H9 (cell line): Measurements from ENCODE around the gene PRKAG2. TPM values are rescaled to one million over a fixed set of nuclear protein-coding genes. Genes with fewer than 3 reads are reported as not detected.

ENCODE experiments used
- DNase-seq: peaks from one replicate; pipeline ENCODE4 v3.0.0-alpha.2; 2017
- H2AFZ ChIP-seq: one replicate; pipeline ENCODE4 v1.6.1; 2013; ENCODE audit warnings: mild to moderate bottlenecking, low read length, control low read depth, moderate library complexity
- H2AK5ac ChIP-seq: 2 replicates; pipeline ENCODE4 v1.6.1; 2013; ENCODE audit warnings: low read length, control low read depth, mixed read lengths; ENCODE audit not compliant: insufficient read length
- H2BK120ac ChIP-seq: one replicate; pipeline ENCODE4 v1.6.1; 2013; ENCODE audit warnings: low read depth, mild to moderate bottlenecking, low read length, control low read depth, inconsistent platforms; ENCODE audit not compliant: poor library complexity, severe bottlenecking
- H2BK12ac ChIP-seq: 2 replicates; pipeline ENCODE4 v1.6.1; 2013; ENCODE audit warnings: low read length, control low read depth, mixed read lengths, low read depth; ENCODE audit not compliant: insufficient read length
- H2BK15ac ChIP-seq: 2 replicates; pipeline ENCODE4 v1.6.1; 2013; ENCODE audit warnings: low read depth, low read length, control low read depth
- H2BK20ac ChIP-seq: one replicate; pipeline ENCODE4 v1.6.1; 2013; ENCODE audit warnings: low read depth, mild to moderate bottlenecking, low read length, control low read depth, inconsistent platforms; ENCODE audit not compliant: poor library complexity, severe bottlenecking
- H2BK5ac ChIP-seq: 2 replicates; pipeline ENCODE4 v1.6.1; 2013; ENCODE audit warnings: low read length, control low read depth, mixed read lengths; ENCODE audit not compliant: insufficient read length
- H3K14ac ChIP-seq: 2 replicates; pipeline ENCODE4 v1.6.1; 2013; ENCODE audit warnings: low read length, control low read depth; ENCODE audit not compliant: insufficient read depth
- H3K18ac ChIP-seq: 2 replicates; pipeline ENCODE4 v1.6.1; 2013; ENCODE audit warnings: low read depth, mild to moderate bottlenecking, mixed read lengths, low read length, control low read depth; ENCODE audit not compliant: insufficient read length
- H3K23ac ChIP-seq: 2 replicates; pipeline ENCODE4 v1.6.1; 2013; ENCODE audit warnings: low read length, control low read depth, mixed read lengths, low read depth; ENCODE audit not compliant: insufficient read length
- H3K23me2 ChIP-seq: 2 replicates; pipeline ENCODE4 v1.6.1; 2013; ENCODE audit warnings: low read depth, mild to moderate bottlenecking, mixed read lengths, low read length, control low read depth; ENCODE audit not compliant: insufficient read length, poor library complexity, severe bottlenecking
- H3K27ac ChIP-seq: 2 replicates; pipeline ENCODE4 v1.5.1; 2013; ENCODE audit warnings: low read length, control low read depth, mixed read lengths, low read depth; ENCODE audit not compliant: insufficient read length
- H3K27me3 ChIP-seq: 2 replicates; pipeline ENCODE4 v1.6.1; 2013; ENCODE audit warnings: low read length, control low read depth, inconsistent platforms; ENCODE audit not compliant: insufficient read depth
- H3K4ac ChIP-seq: 2 replicates; pipeline ENCODE4 v1.6.1; 2013; ENCODE audit warnings: low read depth, mild to moderate bottlenecking, control low read depth, inconsistent platforms, low read length, moderate library complexity
- H3K4me1 ChIP-seq: 2 replicates; pipeline ENCODE4 v1.6.1; 2013; ENCODE audit warnings: low read length, control low read depth, inconsistent platforms; ENCODE audit not compliant: insufficient read depth
- H3K4me2 ChIP-seq: 2 replicates; pipeline ENCODE4 v1.6.1; 2013; ENCODE audit warnings: low read length, control low read depth, mixed read lengths; ENCODE audit not compliant: insufficient read length, insufficient read depth
- H3K56ac ChIP-seq: 2 replicates; pipeline ENCODE4 v1.6.1; 2013; ENCODE audit warnings: low read depth, mild to moderate bottlenecking, mixed read lengths, low read length, control low read depth; ENCODE audit not compliant: insufficient read length
- H3K79me1 ChIP-seq: 2 replicates; pipeline ENCODE4 v1.6.1; 2013; ENCODE audit warnings: low read depth, mild to moderate bottlenecking, moderate library complexity, low read length, control low read depth, inconsistent platforms; ENCODE audit not compliant: insufficient read depth, poor library complexity, severe bottlenecking
- H3K79me2 ChIP-seq: 2 replicates; pipeline ENCODE4 v1.6.1; 2013; ENCODE audit warnings: low read length, control low read depth, inconsistent platforms; ENCODE audit not compliant: insufficient read depth
- H3K9ac ChIP-seq: 2 replicates; pipeline ENCODE4 v1.6.1; 2013; ENCODE audit warnings: low read length, control low read depth, mixed read lengths; ENCODE audit not compliant: insufficient read length; ENCODE audit errors: extremely low read depth
- H3K9me3 ChIP-seq: one replicate; pipeline ENCODE4 v1.6.1; 2013; ENCODE audit warnings: low read depth, low read length, inconsistent platforms; ENCODE audit not compliant: control insufficient read depth
- H3T11ph ChIP-seq: one replicate; pipeline ENCODE4 v1.6.1; 2013; ENCODE audit warnings: mild to moderate bottlenecking, low read length, control low read depth, inconsistent platforms
- H4K20me1 ChIP-seq: one replicate; pipeline ENCODE4 v1.6.1; 2013; ENCODE audit not compliant: control insufficient read depth, insufficient read length, insufficient read depth
- H4K5ac ChIP-seq: 2 replicates; pipeline ENCODE4 v1.6.1; 2013; ENCODE audit warnings: low read depth, mild to moderate bottlenecking, mixed read lengths, low read length, control low read depth; ENCODE audit not compliant: insufficient read length
- H4K8ac ChIP-seq: replicated peaks from 2 replicates; pipeline ENCODE4 v1.6.1; 2013; ENCODE audit warnings: low read length, control low read depth, mixed read lengths, low read depth; ENCODE audit not compliant: insufficient read length
- H4K91ac ChIP-seq: 2 replicates; pipeline ENCODE4 v1.6.1; 2013; ENCODE audit warnings: low read depth, mild to moderate bottlenecking, moderate library complexity, mixed read lengths, low read length, control low read depth; ENCODE audit not compliant: insufficient read length
- H3K27ac Mint-ChIP-seq, 3 experiments: 2 replicates in 2 of 3; 3 replicates in 1 of 3; pipeline ENCODE4 v1.8.0; 2020 to 2021; ENCODE audit warnings: mixed read lengths in 3 of 3, mild to moderate bottlenecking in 1 of 3, moderate library complexity in 1 of 3
- H3K27me3 Mint-ChIP-seq: 2 replicates; pipeline ENCODE4 v1.8.0; 2021; ENCODE audit warnings: low read depth, mild to moderate bottlenecking, moderate library complexity, mixed read lengths
- H3K36me3 Mint-ChIP-seq, 3 experiments: 2 replicates in 2 of 3; 3 replicates in 1 of 3; pipeline ENCODE4 v1.8.0; 2020 to 2021; ENCODE audit warnings: low read depth in 3 of 3, mixed read lengths in 3 of 3; ENCODE audit not compliant: insufficient read depth in 1 of 3
- H3K4me1 Mint-ChIP-seq, 2 experiments: 2 replicates each; pipeline ENCODE4 v1.8.0; 2020; ENCODE audit warnings: mixed read lengths in 2 of 2
- H3K4me3 Mint-ChIP-seq, 2 experiments: 2 replicates in 1 of 2; 3 replicates in 1 of 2; pipeline ENCODE4 v1.8.0; 2020 to 2021; ENCODE audit warnings: mild to moderate bottlenecking in 2 of 2, mixed read lengths in 2 of 2, moderate library complexity in 1 of 2
- H3K9me3 Mint-ChIP-seq, 2 experiments: 2 replicates in 1 of 2; 3 replicates in 1 of 2; pipeline ENCODE4 v1.8.0; 2020; ENCODE audit warnings: mild to moderate bottlenecking in 2 of 2, mixed read lengths in 2 of 2, moderate library complexity in 1 of 2
- WGBS: extraction: QIAGEN DNeasy Blood & Tissue Kit; methylation state at CpG from one replicate; pipeline ENCODE4 v1.1.7; 2013; ENCODE audit warnings: missing lambda C conversion rate, low lambda C conversion rate, mixed read lengths; ENCODE audit not compliant: insufficient read length; ENCODE audit errors: extremely low coverage; 5-methylcytosine and 5-hydroxymethylcytosine counted together
- total RNA-seq: library from RNA; stranded (reverse); gene quantifications from 2 replicates; pipeline ENCODE4 v1.2.1, GENCODE V29; 2021
- TF ChIP-seq, protein P1 (sequence below): fragments of 200-600 bp; sonication (generic); conservative IDR thresholded peaks from 3 replicates; pipeline ENCODE4 v1.8.0; 2021; ENCODE audit warnings: antibody characterized with exemption, mild to moderate bottlenecking

PRKAG2 gene
- total RNA-seq, 1 experiment from 2014 or later = 11.8 TPM

DNA sequence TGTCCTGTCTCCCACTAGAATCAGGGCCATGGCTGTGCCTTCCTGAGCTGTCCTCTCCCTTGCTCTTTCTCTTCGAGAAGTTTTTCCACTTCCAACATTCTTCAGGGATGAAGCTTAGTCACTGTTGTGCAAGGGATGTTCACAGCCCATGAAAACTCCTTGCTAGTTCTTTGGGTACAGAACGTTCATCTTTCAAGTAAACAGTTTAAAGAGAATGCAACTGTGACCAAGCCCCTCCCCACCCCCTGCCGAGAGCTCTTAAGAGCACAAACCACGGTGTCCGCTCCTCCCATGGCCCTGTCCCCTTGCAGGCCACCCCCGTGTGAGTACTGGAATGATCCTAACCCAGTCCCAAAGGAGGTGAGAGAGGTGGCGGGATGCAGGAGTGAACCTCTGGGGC lies 196.1 kb downstream of the PRKAG2 start:
- no peak overlapping the region for H3K18ac ChIP-seq
- TF ChIP-seq, protein P1, sequence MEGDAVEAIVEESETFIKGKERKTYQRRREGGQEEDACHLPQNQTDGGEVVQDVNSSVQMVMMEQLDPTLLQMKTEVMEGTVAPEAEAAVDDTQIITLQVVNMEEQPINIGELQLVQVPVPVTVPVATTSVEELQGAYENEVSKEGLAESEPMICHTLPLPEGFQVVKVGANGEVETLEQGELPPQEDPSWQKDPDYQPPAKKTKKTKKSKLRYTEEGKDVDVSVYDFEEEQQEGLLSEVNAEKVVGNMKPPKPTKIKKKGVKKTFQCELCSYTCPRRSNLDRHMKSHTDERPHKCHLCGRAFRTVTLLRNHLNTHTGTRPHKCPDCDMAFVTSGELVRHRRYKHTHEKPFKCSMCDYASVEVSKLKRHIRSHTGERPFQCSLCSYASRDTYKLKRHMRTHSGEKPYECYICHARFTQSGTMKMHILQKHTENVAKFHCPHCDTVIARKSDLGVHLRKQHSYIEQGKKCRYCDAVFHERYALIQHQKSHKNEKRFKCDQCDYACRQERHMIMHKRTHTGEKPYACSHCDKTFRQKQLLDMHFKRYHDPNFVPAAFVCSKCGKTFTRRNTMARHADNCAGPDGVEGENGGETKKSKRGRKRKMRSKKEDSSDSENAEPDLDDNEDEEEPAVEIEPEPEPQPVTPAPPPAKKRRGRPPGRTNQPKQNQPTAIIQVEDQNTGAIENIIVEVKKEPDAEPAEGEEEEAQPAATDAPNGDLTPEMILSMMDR = no peak
- peaks cover 6 to 7% of the 10 kb centered on the region in 2 experiments; a peak in 3 of 4 replicates for H3K4me1 Mint-ChIP-seq
- no peak overlapping the region for H2BK15ac ChIP-seq
- H3K56ac ChIP-seq = no peak overlapping the region
- no peak overlapping the region for H3T11ph ChIP-seq
- no peaks in the 10 kb centered on the region for H3K79me1 ChIP-seq
- no CpG with 5 or more reads among the region's 7 CpGs for WGBS
- H2AFZ ChIP-seq = no peak overlapping the region
- H2AK5ac ChIP-seq = no peak overlapping the region
- H3K23me2 ChIP-seq = no peaks in the 10 kb centered on the region
- H2BK5ac ChIP-seq = no peak overlapping the region
- H3K4me2 ChIP-seq = no peak overlapping the region
- no peak overlapping the region for H4K91ac ChIP-seq
- H3K79me2 ChIP-seq = no peaks in the 10 kb centered on the region
- H2BK12ac ChIP-seq = no peak overlapping the region
- H3K23ac ChIP-seq = no peak overlapping the region
- no peak overlapping the region for H4K5ac ChIP-seq
- no peaks in the 10 kb centered on the region; the same call in 1 of the 2 replicates for H3K4me1 ChIP-seq
- H3K9me3 Mint-ChIP-seq = no peaks in the 10 kb centered on the region
- H3K27ac ChIP-seq = no peak overlapping the region
- H3K27me3 ChIP-seq = no peaks in the 10 kb centered on the region
- H3K14ac ChIP-seq = no peak overlapping the region; the same call in 1 of the 2 replicates
- no peak for DNase-seq
- no peak overlapping the region for H2BK120ac ChIP-seq
- no peak overlapping the region for H3K4me3 Mint-ChIP-seq
- no peaks in the 10 kb centered on the region for H3K27me3 Mint-ChIP-seq
- 0 out of 7 replicates have a peak overlapping the region, but pooled peaks of 1 of the 3 experiments have one; percentile 21 for H3K27ac Mint-ChIP-seq
- no peak overlapping the region for H2BK20ac ChIP-seq
- no peaks in the 10 kb centered on the region for H4K20me1 ChIP-seq
- H4K8ac ChIP-seq = no peak overlapping the region
- no peaks in the 10 kb centered on the region for H3K36me3 Mint-ChIP-seq
- H3K9ac ChIP-seq = no peak overlapping the region
- no peak overlapping the region for H3K4ac ChIP-seq
- no peaks in the 10 kb centered on the region for H3K9me3 ChIP-seq
